Effector memory CD8-positive, alpha-beta T cell (primary cell): ENCODE data around the gene NLGN3.
"Not testable (repeated sequence)": the region's sequence is repeated elsewhere in the genome, so short reads cannot be mapped to it uniquely, and the experiment has no call there.

ENCODE experiments used
- ATAC-seq: fragments of 150-1000 bp; cut with Tn5 transposase; replicated peaks from 2 replicates; pipeline ENCODE4 v1.10.0; 2021; ENCODE audit warnings: mild to moderate bottlenecking, moderate library complexity
- DNase-seq, 3 experiments: peaks; one replicate each; pipeline ENCODE4 v3.0.0; 2021
- H3K27ac Mint-ChIP-seq, 2 donors: one replicate each; pipeline ENCODE4 v1.8.0; 2022; ENCODE audit warnings: mild to moderate bottlenecking in 2 of 2, mixed read lengths in 2 of 2, moderate library complexity in 2 of 2
- H3K27me3 Mint-ChIP-seq, 2 donors: one replicate each; pipeline ENCODE4 v1.8.0; 2022; ENCODE audit warnings: mixed read lengths in 2 of 2
- H3K36me3 Mint-ChIP-seq: one replicate; pipeline ENCODE4 v1.8.0; 2022; ENCODE audit warnings: mild to moderate bottlenecking, moderate library complexity, mixed read lengths; ENCODE audit not compliant: insufficient read depth
- H3K4me1 Mint-ChIP-seq, 2 donors: one replicate each; pipeline ENCODE4 v1.8.0; 2022; ENCODE audit warnings: low read depth in 2 of 2, mixed read lengths in 2 of 2
- H3K4me3 Mint-ChIP-seq, 2 donors: one replicate each; pipeline ENCODE4 v1.8.0; 2022; ENCODE audit warnings: mild to moderate bottlenecking in 2 of 2, mixed read lengths in 2 of 2, moderate library complexity in 2 of 2
- H3K9me3 Mint-ChIP-seq, 2 donors: one replicate each; pipeline ENCODE4 v1.8.0; 2022; ENCODE audit warnings: mixed read lengths in 2 of 2

The NLGN3 gene

DNA sequence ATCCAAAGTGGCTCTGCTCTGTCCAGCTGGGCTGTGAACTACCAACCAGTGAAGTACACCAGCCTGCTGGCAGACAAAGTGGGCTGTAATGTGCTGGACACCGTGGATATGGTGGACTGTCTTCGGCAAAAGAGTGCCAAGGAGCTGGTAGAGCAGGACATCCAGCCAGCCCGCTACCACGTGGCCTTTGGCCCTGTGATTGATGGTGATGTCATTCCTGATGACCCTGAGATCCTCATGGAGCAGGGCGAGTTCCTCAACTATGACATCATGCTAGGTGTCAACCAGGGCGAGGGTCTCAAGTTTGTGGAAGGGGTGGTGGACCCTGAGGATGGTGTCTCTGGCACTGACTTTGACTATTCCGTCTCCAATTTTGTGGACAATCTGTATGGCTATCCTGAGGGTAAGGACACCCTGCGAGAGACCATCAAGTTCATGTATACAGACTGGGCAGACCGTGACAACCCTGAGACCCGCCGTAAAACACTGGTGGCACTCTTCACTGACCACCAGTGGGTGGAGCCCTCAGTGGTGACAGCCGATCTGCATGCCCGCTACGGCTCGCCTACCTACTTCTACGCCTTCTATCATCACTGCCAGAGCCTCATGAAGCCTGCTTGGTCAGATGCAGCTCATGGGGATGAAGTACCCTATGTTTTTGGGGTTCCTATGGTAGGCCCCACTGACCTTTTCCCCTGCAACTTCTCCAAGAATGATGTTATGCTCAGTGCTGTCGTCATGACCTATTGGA, 22.6 kb downstream of the NLGN3 start:
- Mint-ChIP-seq H3K9me3 (no peaks in the 10 kb centered on the region), H3K27ac (no peak overlapping the region), H3K4me3 (no peak overlapping the region), H3K36me3 (peaks cover 8% of the 10 kb centered on the region), H3K27me3 (no peaks in the 10 kb centered on the region), H3K4me1 (peaks cover 5 to 9% of the 10 kb centered on the region in 2 donors)
- DNase-seq (no peak), ATAC-seq (no peak)

DNA sequence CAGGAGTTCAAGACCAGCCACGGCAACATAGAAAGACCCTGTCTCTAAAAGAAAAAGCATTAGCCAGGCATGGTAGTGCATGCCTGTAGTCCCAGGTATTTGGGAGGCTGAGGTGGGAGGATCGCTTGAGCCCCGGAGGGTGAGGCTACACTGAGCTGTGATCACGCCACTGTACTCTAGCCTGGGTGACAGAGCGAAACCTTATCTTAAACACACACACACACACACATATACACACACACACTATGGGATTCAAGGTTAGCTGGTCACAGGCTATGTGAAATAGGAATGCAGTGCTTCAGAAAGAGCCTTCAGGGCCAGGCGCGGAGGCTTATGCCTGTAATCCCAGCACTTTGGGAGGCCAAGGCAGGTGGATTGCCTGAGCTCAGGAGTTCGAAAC, 23.5 kb downstream of the NLGN3 start:
- peaks cover 8% of the 10 kb centered on the region for H3K36me3 Mint-ChIP-seq
- H3K27ac Mint-ChIP-seq = no peak overlapping the region
- no peak overlapping the region for H3K4me3 Mint-ChIP-seq
- DNase-seq = no peak
- no peaks in the 10 kb centered on the region for H3K27me3 Mint-ChIP-seq
- H3K4me1 Mint-ChIP-seq = peaks cover 5 to 9% of the 10 kb centered on the region in 2 donors
- H3K9me3 Mint-ChIP-seq = no peaks in the 10 kb centered on the region
- no peak for ATAC-seq

DNA sequence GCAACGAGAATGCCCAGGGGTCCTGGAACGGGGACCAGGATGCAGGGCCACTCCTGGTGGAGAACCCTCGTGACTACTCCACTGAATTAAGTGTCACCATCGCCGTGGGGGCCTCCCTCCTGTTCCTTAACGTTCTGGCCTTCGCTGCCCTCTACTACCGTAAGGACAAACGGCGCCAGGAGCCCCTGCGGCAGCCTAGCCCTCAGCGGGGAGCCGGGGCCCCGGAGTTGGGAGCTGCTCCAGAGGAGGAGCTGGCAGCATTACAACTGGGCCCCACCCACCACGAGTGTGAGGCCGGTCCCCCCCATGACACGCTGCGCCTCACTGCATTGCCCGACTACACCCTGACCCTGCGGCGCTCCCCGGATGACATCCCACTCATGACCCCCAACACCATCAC, 24.9 kb downstream of the NLGN3 start:
- no peak for DNase-seq
- H3K36me3 Mint-ChIP-seq = peaks cover 3% of the 10 kb centered on the region
- H3K4me3 Mint-ChIP-seq = no peak overlapping the region
- no peaks in the 10 kb centered on the region for H3K27me3 Mint-ChIP-seq
- H3K4me1 Mint-ChIP-seq = peaks cover 7 to 9% of the 10 kb centered on the region in 2 donors
- ATAC-seq = no peak
- no peak overlapping the region for H3K27ac Mint-ChIP-seq
- H3K9me3 Mint-ChIP-seq = no peaks in the 10 kb centered on the region

DNA sequence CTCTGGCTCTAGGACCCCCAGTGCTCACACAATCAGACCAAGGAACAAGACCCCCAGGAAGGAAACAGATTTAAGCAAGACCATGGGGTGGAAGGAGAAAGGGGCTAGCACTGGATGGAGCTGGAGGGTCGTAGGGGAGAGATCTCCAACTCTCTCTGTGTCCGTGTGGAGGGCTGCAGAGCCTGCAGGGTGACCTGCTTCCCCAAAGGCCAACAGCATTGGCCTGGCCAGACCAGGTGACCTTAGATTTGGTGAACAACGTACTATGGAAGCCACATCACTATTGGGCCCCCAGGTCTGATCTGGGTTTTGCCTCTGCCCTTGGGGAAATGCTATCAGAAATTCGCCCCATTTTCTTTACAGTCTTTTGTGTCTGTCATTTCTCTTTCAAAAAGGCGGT, 26.0 kb downstream of the NLGN3 start:
- DNase-seq (no peak), ATAC-seq (no peak)
- H3K36me3 Mint-ChIP-seq = no peaks in the 10 kb centered on the region
- H3K4me1 Mint-ChIP-seq = peaks cover 7 to 9% of the 10 kb centered on the region in 2 donors
- H3K4me3 Mint-ChIP-seq = no peak overlapping the region
- H3K27ac Mint-ChIP-seq = no peak overlapping the region
- no peaks in the 10 kb centered on the region for H3K27me3 Mint-ChIP-seq
- H3K9me3 Mint-ChIP-seq = no peaks in the 10 kb centered on the region

DNA sequence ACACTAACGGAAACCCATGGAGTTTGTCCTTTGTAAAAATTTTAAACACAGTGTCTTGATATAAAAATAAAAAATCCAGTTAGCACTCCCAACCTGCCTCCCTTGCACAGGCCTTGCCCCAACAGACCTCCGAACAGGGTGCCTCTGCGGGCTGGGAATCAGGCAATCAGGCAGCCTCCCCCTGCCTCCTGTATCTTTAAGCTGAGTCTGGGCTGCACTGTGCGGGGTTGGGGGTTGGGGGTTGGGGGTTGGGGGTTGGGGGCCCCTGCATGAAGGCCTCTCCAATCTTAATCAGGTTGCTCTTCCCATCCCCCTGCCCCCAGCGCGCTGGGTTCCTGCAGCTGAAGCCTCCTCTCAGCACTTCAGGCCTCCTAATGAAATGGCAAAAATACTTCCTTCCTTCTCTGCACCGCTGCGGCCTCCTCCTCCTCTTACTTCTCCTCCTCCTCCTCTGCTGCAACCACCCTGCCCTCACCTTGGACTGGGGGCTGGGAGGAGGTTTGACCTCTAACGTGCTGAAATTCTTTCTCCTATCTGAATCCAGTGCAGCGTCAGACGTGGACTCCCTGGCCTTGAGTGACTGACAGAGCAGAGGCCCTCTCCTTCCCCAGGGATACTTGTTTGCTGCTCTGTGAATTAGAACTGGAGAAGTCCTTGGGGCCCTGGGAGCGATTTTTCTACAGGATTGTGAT, 26.6 kb downstream of the NLGN3 start:
- no peak overlapping the region for H3K4me3 Mint-ChIP-seq
- DNase-seq = no peak

DNA sequence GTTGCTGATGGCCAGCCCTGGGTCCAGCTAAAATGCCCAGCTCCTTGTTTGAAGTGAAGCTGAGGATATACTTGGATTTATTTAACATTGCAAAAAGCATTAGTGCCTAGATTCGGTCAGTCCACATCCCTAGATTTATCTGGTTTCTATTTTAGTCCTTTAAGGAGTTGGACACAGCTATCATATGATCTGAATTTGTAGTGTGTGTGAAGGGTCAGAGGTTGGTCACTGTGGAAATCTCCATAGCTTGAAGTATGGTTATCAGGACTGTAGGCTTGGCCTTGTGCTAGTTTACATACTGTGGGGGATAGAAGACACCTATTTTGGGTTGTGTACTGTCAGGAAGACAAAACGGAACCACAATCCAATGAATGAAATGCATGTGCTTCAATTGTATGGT, 28.8 kb downstream of the NLGN3 start:
- no peak for ATAC-seq
- Mint-ChIP-seq H3K36me3 (no peaks in the 10 kb centered on the region), H3K4me1 (peaks cover 0 to 5% of the 10 kb centered on the region in 2 donors), H3K4me3 (no peak overlapping the region), H3K27ac (no peak overlapping the region), H3K27me3 (no peaks in the 10 kb centered on the region), H3K9me3 (no peaks in the 10 kb centered on the region)
- DNase-seq = no peak

More for the DNA sequence above, 26.6 kb downstream of the NLGN3 start:
- Mint-ChIP-seq H3K27me3 (no peaks in the 10 kb centered on the region), H3K36me3 (no peaks in the 10 kb centered on the region), H3K4me1 (peaks cover 7 to 9% of the 10 kb centered on the region in 2 donors), H3K9me3 (no peaks in the 10 kb centered on the region), H3K27ac (no peak overlapping the region)
- no peak for ATAC-seq

DNA sequence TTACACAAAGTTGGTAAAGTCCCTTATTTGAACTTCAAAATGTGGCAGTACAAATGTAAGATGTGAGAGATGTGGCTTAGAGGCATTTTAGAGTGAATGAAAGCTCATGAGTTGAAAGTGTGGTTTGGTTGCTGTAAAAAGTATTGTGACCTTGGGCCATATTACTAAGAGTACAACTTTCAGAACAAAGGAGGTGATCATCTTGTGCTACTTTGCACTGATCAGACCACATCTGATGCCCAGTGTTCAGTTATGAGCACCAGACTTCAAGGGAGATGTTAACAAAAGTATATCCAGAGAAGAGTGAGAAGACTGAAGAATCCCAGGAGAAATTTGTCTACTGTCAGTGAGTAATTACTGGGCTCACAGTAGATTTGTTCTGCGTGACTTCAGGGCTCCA, 30.2 kb downstream of the NLGN3 start:
- no peak overlapping the region for H3K4me3 Mint-ChIP-seq
- H3K27me3 Mint-ChIP-seq = no peaks in the 10 kb centered on the region
- no peaks in the 10 kb centered on the region for H3K9me3 Mint-ChIP-seq
- DNase-seq = no peak
- no peaks in the 10 kb centered on the region for H3K36me3 Mint-ChIP-seq
- no peak for ATAC-seq
- peaks cover 3 to 4% of the 10 kb centered on the region in 2 donors for H3K4me1 Mint-ChIP-seq
- H3K27ac Mint-ChIP-seq = no peak overlapping the region

DNA sequence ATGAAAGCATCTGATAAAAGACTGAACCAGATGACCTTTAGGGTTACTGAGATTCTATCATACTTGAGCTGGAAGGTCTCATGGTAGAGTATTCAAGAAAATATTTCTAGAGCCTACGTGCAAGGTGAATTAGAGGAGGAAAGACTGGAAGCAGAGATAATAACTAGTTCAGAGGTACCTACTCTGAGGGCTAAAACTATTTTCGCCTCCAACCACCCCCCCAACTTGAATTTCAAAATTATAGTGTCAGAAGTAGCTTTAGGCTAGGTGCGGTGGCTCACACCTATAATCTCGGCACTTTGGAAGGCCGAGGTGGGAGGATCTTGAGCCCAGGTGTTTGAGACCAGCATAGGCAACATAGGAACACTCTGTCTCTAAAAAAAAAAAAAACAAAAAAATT, 30.9 kb downstream of the NLGN3 start:
- no peak overlapping the region for H3K27ac Mint-ChIP-seq
- no peaks in the 10 kb centered on the region for H3K9me3 Mint-ChIP-seq
- no peaks in the 10 kb centered on the region for H3K27me3 Mint-ChIP-seq
- H3K36me3 Mint-ChIP-seq = peaks cover 3% of the 10 kb centered on the region
- H3K4me1 Mint-ChIP-seq = peaks cover 2 to 3% of the 10 kb centered on the region in 2 donors
- no peak for DNase-seq
- no peak overlapping the region for H3K4me3 Mint-ChIP-seq
- ATAC-seq = no peak

DNA sequence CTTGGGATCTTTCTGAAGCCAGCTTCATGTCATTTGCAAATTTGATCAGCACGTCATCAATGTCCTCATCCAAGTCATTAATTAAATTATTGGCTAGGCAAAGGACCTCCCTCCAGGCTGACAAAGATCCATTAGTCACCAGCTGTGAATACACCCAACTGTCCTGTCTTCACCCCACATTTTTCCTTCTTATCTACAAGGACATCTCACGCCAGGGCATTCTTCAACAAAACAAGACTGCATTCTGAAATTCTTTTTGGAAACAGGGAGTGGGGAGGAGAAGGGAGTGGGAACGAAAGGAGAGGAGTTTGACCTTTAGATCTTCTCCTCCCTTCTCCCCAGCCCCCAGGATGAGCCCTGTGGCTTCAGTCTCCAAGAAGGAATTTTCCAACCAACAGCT, 32.7 kb downstream of the NLGN3 start:
- Mint-ChIP-seq H3K4me3 (no peak overlapping the region), H3K36me3 (peaks cover 8% of the 10 kb centered on the region), H3K4me1 (peaks cover 3 to 4% of the 10 kb centered on the region in 2 donors), H3K27ac (no peak overlapping the region), H3K27me3 (no peaks in the 10 kb centered on the region), H3K9me3 (no peaks in the 10 kb centered on the region)
- ATAC-seq (no peak), DNase-seq (no peak)

DNA sequence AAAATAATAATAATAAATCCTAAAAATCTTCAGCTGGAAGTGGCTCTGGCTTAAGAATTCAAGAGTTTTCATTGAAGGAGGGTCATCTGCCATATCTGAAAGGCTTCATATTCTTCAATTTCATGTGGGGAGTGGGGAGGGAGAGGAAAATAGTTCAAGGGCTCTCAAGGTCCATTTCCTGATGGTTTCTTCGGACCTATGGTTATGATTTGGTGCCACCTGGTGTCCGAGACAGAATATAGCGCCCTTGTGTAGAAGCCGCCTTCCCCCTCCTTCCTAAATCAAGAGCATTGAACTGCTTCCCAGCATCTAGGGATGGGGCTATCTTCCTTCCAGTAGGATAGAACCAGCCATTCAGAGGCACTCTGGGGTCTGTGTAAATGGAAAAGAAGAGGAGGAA, 34.3 kb downstream of the NLGN3 start:
- H3K4me1 Mint-ChIP-seq = peaks cover 3 to 4% of the 10 kb centered on the region in 2 donors
- H3K27ac Mint-ChIP-seq = no peak overlapping the region
- H3K27me3 Mint-ChIP-seq = no peaks in the 10 kb centered on the region
- no peak overlapping the region for H3K4me3 Mint-ChIP-seq
- H3K36me3 Mint-ChIP-seq = peaks cover 12% of the 10 kb centered on the region
- no peaks in the 10 kb centered on the region for H3K9me3 Mint-ChIP-seq
- ATAC-seq (no peak), DNase-seq (peak; percentile 24 to 29 (median 27))

DNA sequence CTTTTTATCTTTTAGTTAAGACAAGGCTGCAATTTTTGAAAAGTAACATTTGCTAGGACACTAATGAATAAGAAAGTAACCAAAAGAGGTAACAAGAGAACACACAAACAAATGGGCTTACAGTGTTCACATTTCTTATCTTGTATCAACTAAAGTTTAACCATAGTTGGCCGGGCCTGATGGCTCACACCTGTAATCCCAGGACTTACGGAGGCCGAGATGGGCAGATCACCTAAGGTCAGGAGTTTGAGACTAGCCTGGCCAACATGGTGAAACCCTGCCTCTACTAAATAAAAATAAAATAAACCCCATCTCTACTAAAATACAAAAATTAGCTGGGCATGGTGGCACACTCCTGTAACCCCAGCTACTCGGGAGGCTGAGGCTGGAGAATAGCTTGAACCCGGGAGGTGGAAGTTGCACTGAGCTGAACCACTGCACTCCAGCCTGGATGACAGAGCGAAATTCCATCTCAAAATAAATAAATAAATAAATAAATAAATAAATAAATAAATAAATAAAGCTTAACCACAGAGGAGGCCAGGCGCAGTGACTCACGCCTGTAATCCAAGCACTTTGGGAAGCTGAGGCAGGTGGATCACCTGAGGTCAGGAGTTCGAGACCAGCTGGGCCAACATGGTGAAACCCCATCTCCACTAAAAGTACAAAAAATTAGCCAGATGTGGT, 36.1 kb downstream of the NLGN3 start:
- H3K27ac Mint-ChIP-seq = peak overlapping the region; percentile 64 to 97
- ATAC-seq, H3K9me3 Mint-ChIP-seq, DNase-seq, H3K27me3 Mint-ChIP-seq, H3K4me1 Mint-ChIP-seq: not testable (repeated sequence)
- H3K4me3 Mint-ChIP-seq = peak overlapping the region; percentile 83 to 87
- H3K36me3 Mint-ChIP-seq = peaks cover 12% of the 10 kb centered on the region

DNA sequence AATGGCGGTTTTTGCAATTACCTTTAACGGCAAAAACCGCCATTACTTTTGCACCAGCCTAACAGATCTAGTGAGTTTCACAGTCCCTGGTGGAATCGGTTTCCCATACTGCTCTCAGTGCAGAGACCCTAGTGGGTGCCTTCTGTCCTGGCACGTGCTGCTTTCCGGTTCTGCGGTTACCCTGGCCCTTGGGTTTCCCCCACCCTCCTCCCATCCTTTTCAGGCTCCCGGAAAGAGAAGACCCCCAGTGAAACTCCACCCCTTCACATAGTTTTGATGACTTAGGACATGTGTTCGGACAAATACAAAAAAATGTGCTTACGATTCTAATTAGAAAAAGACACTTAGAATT, 36.9 kb downstream of the NLGN3 start:
- peaks cover 13% of the 10 kb centered on the region for H3K36me3 Mint-ChIP-seq
- ATAC-seq = peak; percentile 58
- H3K27me3 Mint-ChIP-seq = no peaks in the 10 kb centered on the region
- H3K27ac Mint-ChIP-seq = peak overlapping the region; percentile 97
- H3K9me3 Mint-ChIP-seq = no peaks in the 10 kb centered on the region
- peaks cover 3 to 5% of the 10 kb centered on the region in 2 donors for H3K4me1 Mint-ChIP-seq
- H3K4me3 Mint-ChIP-seq = peak overlapping the region; percentile 83 to 87
- peak in 2 of 3 experiments; percentile 33 to 35 for DNase-seq

DNA sequence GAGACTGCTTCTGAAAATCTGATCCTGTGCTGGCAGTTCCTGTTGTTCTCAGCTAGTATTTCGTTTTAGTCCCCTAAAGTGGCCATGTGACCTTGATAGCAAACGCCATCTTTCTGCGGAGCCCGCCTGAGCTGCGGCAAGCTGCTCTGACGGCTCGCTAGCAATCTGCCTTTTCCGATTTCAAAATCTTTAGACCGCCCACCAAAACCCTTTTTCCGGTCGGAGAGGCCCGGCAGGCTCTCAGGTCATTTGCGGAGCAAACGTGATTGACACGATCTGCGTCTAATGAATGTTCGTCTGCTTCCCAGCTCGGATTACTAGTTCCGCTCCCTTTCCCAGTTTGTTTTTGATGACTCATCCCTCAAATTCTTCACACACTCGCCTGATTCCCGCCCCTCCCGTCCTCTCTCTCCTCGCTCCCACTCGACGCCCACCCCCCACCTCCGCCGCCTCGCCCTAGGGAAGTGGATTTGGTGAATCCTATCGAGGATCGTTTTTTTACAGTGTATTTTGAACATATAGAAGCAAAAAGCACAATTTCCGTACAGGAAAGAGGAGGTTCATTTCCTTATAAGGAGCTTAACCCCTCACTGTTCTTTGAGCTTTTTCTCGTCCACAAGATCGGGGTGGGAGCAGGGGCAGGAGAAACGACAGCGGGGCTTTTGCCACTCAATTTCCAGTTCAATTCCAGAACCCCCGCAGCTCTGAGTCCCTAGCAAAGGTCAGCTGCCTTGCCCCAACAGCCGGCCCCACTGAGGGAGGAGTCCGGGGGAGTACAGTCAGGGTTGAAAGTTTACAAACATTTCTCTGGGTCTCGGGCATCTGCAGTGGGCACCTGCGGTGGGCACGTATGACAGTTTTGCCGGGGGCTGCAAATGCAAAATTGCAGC, 37.5 kb downstream of the NLGN3 start:
- peaks cover 3 to 5% of the 10 kb centered on the region in 2 donors for H3K4me1 Mint-ChIP-seq
- peak overlapping the region; percentile 97 for H3K27ac Mint-ChIP-seq
- H3K4me3 Mint-ChIP-seq = peak overlapping the region; percentile 83 to 87
- H3K27me3 Mint-ChIP-seq = no peaks in the 10 kb centered on the region
- peaks cover 15% of the 10 kb centered on the region for H3K36me3 Mint-ChIP-seq
- ATAC-seq = peak; percentile 94
- peak; percentile 70 to 73 (median 71) for DNase-seq
- no peaks in the 10 kb centered on the region for H3K9me3 Mint-ChIP-seq
